SU-DHL-6 (cell line): ENCODE data around the gene COL15A1.

Source experiments
- H2AFZ ChIP-seq: fragments of 200-600 bp; sonication (generic); 2 replicates; pipeline ENCODE4 v1.6.1; 2014; ENCODE audit warnings: low read depth, mild to moderate bottlenecking, moderate library complexity, mixed read lengths, antibody characterized with exemption, low read length; ENCODE audit not compliant: severe bottlenecking
- H3F3A ChIP-seq: fragments of 200-600 bp; shearing (Covaris generic); 2 replicates; pipeline ENCODE4 v1.6.0; 2016; ENCODE audit warnings: antibody characterized with exemption, mild to moderate bottlenecking; ENCODE audit not compliant: insufficient read depth
- H3K27ac ChIP-seq: fragments of 200-600 bp; sonication (generic); 2 replicates; pipeline ENCODE4 v1.5.1; 2016; ENCODE audit warnings: low read depth, mild to moderate bottlenecking, low read length, moderate library complexity, mixed read lengths
- H3K27me3 ChIP-seq: fragments of 200-600 bp; sonication (generic), shearing (Covaris generic); 2 replicates; pipeline ENCODE4 v1.6.0; 2014; ENCODE audit warnings: mild to moderate bottlenecking, low read length
- H3K36me3 ChIP-seq: fragments of 200-600 bp; sonication (generic); 2 replicates; pipeline ENCODE4 v1.6.1; 2014; ENCODE audit warnings: mild to moderate bottlenecking, low read length, mixed read lengths
- H3K4me2 ChIP-seq: fragments of 300-600, 200-600 bp; shearing (Covaris generic), sonication (generic); 2 replicates; pipeline ENCODE4 v1.6.0; 2014; ENCODE audit warnings: low read length, low read depth, mild to moderate bottlenecking; ENCODE audit not compliant: poor library complexity, severe bottlenecking
- H3K4me3 ChIP-seq: fragments of 200-600 bp; sonication (generic); 2 replicates; pipeline ENCODE4 v1.5.1; 2014; ENCODE audit warnings: antibody characterized with exemption, low read length, mild to moderate bottlenecking, mixed read lengths; ENCODE audit not compliant: insufficient read depth, poor library complexity, severe bottlenecking
- H3K79me2 ChIP-seq: fragments of 200-600 bp; sonication (generic); 2 replicates; pipeline ENCODE4 v1.6.1; 2014; ENCODE audit warnings: mild to moderate bottlenecking, low read length, moderate library complexity; ENCODE audit not compliant: insufficient read depth
- H3K9ac ChIP-seq: fragments of 200-600 bp; sonication (generic); 2 replicates; pipeline ENCODE4 v1.7.0; 2014; ENCODE audit warnings: mild to moderate bottlenecking, low read length
- H3K9me2 ChIP-seq: fragments of 200-600 bp; sonication (generic); replicated peaks from 2 replicates; pipeline ENCODE4 v1.6.1; 2014; ENCODE audit warnings: low read length; ENCODE audit not compliant: insufficient read depth
- H3K9me3 ChIP-seq: fragments of 200-600 bp; sonication (generic); 2 replicates; pipeline ENCODE4 v1.6.1; 2014; ENCODE audit warnings: low read length, mixed read lengths; ENCODE audit not compliant: insufficient read depth
- H4K20me1 ChIP-seq: fragments of 200-600 bp; sonication (generic); 2 replicates; pipeline ENCODE4 v1.6.1; 2014; ENCODE audit warnings: low read depth, mild to moderate bottlenecking, antibody characterized with exemption, low read length, moderate library complexity, mixed read lengths
- EZH2phosphoT487 ChIP-seq: fragments of 200-600 bp; sonication (generic), shearing (Covaris generic); conservative IDR thresholded peaks from 2 replicates; pipeline ENCODE4 v1.6.1; 2018; ENCODE audit warnings: mild to moderate bottlenecking, antibody characterized with exemption, low read length, moderate library complexity, mixed read lengths
- TF ChIP-seq, protein P1 (sequence below): fragments of 200-600 bp; sonication (generic); IDR thresholded peaks from one replicate; pipeline ENCODE4 v1.5.1; 2017; ENCODE audit warnings: antibody characterized with exemption, mild to moderate bottlenecking, low read length, moderate library complexity; ENCODE audit not compliant: insufficient read depth, poor library complexity, severe bottlenecking

Gene COL15A1

GRCh38 chr9:98974554-98974953, 30.8 kb downstream of the COL15A1 start:
- no peak overlapping the region for H3K4me2 ChIP-seq
- H2AFZ ChIP-seq = no peak overlapping the region

DNA sequence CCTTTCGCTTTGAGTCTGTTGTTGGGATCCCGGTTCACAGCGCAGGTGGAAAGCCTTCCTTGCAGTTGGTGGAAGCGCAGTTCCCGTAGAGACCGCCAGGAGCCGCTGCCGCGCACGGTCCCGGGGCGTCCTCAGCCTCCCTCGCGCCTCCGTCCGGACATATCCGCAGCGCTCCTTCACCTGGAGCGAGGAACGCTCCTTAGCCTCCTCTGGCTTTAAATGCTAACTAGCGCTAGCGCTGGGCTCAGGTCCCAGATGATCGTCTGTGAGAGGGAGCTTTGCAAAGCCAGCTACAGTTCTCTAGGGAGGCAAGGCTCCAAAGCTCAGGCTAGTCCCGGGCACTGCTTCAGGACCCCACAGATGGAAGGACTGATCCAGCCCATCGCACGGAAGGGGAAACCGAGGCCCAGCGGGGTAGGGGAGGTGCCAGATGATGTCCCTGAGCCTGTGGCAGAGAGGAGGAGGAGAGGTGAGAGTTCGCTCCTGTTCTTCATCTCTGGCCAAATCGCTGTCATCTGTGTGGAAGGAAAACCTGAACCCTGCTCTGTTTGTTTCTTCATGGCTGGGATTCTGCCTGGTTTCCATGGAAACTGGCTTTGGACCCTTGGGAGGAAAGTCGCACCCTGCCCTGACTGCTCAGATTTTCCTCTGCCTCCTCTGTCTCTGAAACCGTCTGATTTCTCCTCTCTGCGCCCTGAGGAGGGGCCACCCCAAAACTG, 31.4 kb downstream of the COL15A1 start:
- Histone ChIP-seq H3K9ac (no peak overlapping the region; the same call in 1 of the 2 replicates), H3K36me3 (no peaks in the 10 kb centered on the region), H4K20me1 (no peaks in the 10 kb centered on the region), H3K27ac (no peak overlapping the region), H3K4me3 (no peak overlapping the region), H3K9me3 (no peaks in the 10 kb centered on the region), H3K27me3 (no peaks in the 10 kb centered on the region), H3K9me2 (no peaks in the 10 kb centered on the region), H3F3A (no peaks in the 10 kb centered on the region), H2AFZ (no peak overlapping the region), H3K79me2 (no peaks in the 10 kb centered on the region), H3K4me2 (peak overlapping the region; percentile 35)
- no peak for TF ChIP-seq EZH2phosphoT487
- TF ChIP-seq, protein P1, sequence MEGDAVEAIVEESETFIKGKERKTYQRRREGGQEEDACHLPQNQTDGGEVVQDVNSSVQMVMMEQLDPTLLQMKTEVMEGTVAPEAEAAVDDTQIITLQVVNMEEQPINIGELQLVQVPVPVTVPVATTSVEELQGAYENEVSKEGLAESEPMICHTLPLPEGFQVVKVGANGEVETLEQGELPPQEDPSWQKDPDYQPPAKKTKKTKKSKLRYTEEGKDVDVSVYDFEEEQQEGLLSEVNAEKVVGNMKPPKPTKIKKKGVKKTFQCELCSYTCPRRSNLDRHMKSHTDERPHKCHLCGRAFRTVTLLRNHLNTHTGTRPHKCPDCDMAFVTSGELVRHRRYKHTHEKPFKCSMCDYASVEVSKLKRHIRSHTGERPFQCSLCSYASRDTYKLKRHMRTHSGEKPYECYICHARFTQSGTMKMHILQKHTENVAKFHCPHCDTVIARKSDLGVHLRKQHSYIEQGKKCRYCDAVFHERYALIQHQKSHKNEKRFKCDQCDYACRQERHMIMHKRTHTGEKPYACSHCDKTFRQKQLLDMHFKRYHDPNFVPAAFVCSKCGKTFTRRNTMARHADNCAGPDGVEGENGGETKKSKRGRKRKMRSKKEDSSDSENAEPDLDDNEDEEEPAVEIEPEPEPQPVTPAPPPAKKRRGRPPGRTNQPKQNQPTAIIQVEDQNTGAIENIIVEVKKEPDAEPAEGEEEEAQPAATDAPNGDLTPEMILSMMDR = peak; percentile 92

More at GRCh38 chr9:98974554-98974953, 30.8 kb downstream of the COL15A1 start:
- Histone ChIP-seq H4K20me1 (no peaks in the 10 kb centered on the region), H3K79me2 (no peaks in the 10 kb centered on the region), H3K9me2 (no peaks in the 10 kb centered on the region), H3K4me3 (no peak overlapping the region), H3K27me3 (no peaks in the 10 kb centered on the region), H3K36me3 (no peaks in the 10 kb centered on the region), H3K9me3 (no peaks in the 10 kb centered on the region), H3K9ac (no peak overlapping the region), H3F3A (no peaks in the 10 kb centered on the region), H3K27ac (no peak overlapping the region)
- TF ChIP-seq EZH2phosphoT487 = no peak
- TF ChIP-seq, protein P1 = no peak

DNA sequence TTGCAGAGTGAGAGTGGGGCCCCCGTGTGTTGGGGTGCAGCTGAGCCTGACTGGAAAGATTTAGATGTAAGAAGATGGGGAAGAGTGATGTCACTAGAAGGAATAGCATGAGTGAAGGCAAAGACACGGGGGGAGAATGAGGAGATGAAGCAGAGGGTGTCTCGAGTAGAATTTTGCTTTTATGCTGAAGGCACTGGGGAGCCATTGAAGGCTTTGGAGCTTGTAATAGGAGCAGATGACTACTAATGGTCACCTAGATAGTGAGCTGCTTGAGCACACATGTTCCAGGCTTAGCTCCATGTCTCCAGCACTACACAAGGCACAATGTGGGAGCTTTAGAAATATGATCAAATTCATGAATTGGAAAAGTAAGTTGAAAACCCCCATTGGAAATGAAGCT, 32.1 kb downstream of the COL15A1 start:
- H3K9ac ChIP-seq = no peak overlapping the region
- H3K9me3 ChIP-seq = no peaks in the 10 kb centered on the region

More for the DNA sequence above, 32.1 kb downstream of the COL15A1 start:
- Histone ChIP-seq H3K79me2 (no peaks in the 10 kb centered on the region), H3K9me2 (no peaks in the 10 kb centered on the region), H3K4me3 (no peak overlapping the region), H3K27ac (no peak overlapping the region), H3F3A (no peaks in the 10 kb centered on the region), H3K27me3 (no peaks in the 10 kb centered on the region), H3K36me3 (no peaks in the 10 kb centered on the region), H4K20me1 (no peaks in the 10 kb centered on the region), H3K4me2 (no peak overlapping the region), H2AFZ (no peak overlapping the region)
- TF ChIP-seq, protein P1 = no peak
